HepG2 (cell line): ENCODE measurements around the gene GALNTL6.

Experiments used
- PTBP1 ChIP-seq: fragments of 200-400 bp; formaldehyde crosslinking; IDR thresholded peaks from 2 replicates; pipeline ENCODE4 v1.6.1; 2018; ENCODE audit warnings: low read length, low read depth; ENCODE audit not compliant: poor library complexity, severe bottlenecking
- TCF12 ChIP-seq, 2 experiments: fragments of 450-650 bp in 1 of 2; sonication (generic) in 1 of 2; formaldehyde crosslinking in 1 of 2; IDR thresholded peaks; 2 replicates each; pipeline versions ENCODE4 v1.6.1 to v1.8.0; 2017 to 2022; ENCODE audit warnings: antibody characterized with exemption in 1 of 2, mild to moderate bottlenecking in 1 of 2, missing genetic modification reagents in 1 of 2, moderate library complexity in 1 of 2
- TF ChIP-seq, protein P1 (sequence below): sonication (generic); formaldehyde crosslinking; IDR thresholded peaks from 2 replicates; pipeline ENCODE4 v1.5.0; 2020; ENCODE audit warnings: mild to moderate bottlenecking, missing genetic modification reagents, moderate library complexity
- TF ChIP-seq, protein P2 (sequence below): fragments of 450-650 bp; IDR thresholded peaks from 2 replicates; pipeline ENCODE4 v1.6.1; 2017; ENCODE audit warnings: mild to moderate bottlenecking
- TF ChIP-seq, protein P3 (sequence below): sonication (generic); formaldehyde crosslinking; conservative IDR thresholded peaks from 2 replicates; pipeline ENCODE4 v1.4.0; 2020; ENCODE audit warnings: missing genetic modification reagents
- TF ChIP-seq, protein P4 (sequence below): sonication (generic); formaldehyde crosslinking; IDR thresholded peaks from 2 replicates; pipeline ENCODE4 v1.5.0; 2020; ENCODE audit warnings: mild to moderate bottlenecking, missing genetic modification reagents
- TF ChIP-seq, protein P5 (sequence below): sonication (generic); formaldehyde crosslinking; IDR thresholded peaks from 2 replicates; pipeline ENCODE4 v1.5.0; 2020; ENCODE audit warnings: mild to moderate bottlenecking, low read depth, missing genetic modification reagents, borderline replicate concordance

DNA sequence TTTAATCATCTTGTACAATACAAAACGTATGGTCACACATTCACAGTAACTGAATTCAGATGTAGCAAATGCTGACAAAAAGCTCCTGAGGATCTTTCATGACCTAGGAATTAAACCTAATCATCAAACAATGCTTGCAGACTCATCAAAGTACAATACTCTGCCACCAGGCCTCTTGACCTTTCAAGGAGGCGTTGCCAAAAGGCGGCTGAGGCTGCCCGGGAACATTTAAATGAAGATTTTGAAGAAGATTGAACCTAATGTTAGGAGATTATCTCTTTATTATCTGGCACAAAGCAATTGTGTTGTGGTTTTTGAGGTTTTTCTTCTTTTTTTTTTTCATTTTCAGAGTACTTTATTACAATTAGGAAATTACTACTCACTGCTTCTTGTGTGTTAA is 340.5 kb downstream of the GALNTL6 start:
- TF ChIP-seq, protein P1, sequence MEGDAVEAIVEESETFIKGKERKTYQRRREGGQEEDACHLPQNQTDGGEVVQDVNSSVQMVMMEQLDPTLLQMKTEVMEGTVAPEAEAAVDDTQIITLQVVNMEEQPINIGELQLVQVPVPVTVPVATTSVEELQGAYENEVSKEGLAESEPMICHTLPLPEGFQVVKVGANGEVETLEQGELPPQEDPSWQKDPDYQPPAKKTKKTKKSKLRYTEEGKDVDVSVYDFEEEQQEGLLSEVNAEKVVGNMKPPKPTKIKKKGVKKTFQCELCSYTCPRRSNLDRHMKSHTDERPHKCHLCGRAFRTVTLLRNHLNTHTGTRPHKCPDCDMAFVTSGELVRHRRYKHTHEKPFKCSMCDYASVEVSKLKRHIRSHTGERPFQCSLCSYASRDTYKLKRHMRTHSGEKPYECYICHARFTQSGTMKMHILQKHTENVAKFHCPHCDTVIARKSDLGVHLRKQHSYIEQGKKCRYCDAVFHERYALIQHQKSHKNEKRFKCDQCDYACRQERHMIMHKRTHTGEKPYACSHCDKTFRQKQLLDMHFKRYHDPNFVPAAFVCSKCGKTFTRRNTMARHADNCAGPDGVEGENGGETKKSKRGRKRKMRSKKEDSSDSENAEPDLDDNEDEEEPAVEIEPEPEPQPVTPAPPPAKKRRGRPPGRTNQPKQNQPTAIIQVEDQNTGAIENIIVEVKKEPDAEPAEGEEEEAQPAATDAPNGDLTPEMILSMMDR (CRISPR knock-in tag) = no peak
- no peak for TF ChIP-seq PTBP1
- TF ChIP-seq, protein P2, sequence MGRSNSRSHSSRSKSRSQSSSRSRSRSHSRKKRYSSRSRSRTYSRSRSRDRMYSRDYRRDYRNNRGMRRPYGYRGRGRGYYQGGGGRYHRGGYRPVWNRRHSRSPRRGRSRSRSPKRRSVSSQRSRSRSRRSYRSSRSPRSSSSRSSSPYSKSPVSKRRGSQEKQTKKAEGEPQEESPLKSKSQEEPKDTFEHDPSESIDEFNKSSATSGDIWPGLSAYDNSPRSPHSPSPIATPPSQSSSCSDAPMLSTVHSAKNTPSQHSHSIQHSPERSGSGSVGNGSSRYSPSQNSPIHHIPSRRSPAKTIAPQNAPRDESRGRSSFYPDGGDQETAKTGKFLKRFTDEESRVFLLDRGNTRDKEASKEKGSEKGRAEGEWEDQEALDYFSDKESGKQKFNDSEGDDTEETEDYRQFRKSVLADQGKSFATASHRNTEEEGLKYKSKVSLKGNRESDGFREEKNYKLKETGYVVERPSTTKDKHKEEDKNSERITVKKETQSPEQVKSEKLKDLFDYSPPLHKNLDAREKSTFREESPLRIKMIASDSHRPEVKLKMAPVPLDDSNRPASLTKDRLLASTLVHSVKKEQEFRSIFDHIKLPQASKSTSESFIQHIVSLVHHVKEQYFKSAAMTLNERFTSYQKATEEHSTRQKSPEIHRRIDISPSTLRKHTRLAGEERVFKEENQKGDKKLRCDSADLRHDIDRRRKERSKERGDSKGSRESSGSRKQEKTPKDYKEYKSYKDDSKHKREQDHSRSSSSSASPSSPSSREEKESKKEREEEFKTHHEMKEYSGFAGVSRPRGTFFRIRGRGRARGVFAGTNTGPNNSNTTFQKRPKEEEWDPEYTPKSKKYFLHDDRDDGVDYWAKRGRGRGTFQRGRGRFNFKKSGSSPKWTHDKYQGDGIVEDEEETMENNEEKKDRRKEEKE = no peak
- TF ChIP-seq, protein P3, sequence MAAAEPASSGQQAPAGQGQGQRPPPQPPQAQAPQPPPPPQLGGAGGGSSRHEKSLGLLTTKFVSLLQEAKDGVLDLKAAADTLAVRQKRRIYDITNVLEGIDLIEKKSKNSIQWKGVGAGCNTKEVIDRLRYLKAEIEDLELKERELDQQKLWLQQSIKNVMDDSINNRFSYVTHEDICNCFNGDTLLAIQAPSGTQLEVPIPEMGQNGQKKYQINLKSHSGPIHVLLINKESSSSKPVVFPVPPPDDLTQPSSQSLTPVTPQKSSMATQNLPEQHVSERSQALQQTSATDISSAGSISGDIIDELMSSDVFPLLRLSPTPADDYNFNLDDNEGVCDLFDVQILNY (CRISPR knock-in tag) = no peak
- TF ChIP-seq, protein P4, sequence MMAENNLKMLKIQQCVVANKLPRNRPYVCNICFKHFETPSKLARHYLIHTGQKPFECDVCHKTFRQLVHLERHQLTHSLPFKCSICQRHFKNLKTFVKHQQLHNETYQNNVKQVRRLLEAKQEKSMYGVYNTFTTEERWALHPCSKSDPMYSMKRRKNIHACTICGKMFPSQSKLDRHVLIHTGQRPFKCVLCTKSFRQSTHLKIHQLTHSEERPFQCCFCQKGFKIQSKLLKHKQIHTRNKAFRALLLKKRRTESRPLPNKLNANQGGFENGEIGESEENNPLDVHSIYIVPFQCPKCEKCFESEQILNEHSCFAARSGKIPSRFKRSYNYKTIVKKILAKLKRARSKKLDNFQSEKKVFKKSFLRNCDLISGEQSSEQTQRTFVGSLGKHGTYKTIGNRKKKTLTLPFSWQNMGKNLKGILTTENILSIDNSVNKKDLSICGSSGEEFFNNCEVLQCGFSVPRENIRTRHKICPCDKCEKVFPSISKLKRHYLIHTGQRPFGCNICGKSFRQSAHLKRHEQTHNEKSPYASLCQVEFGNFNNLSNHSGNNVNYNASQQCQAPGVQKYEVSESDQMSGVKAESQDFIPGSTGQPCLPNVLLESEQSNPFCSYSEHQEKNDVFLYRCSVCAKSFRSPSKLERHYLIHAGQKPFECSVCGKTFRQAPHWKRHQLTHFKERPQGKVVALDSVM = no peak
- TF ChIP-seq, protein P5, sequence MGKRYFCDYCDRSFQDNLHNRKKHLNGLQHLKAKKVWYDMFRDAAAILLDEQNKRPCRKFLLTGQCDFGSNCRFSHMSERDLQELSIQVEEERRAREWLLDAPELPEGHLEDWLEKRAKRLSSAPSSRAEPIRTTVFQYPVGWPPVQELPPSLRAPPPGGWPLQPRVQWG (CRISPR knock-in tag) = no peak
- no peak for TF ChIP-seq TCF12 (IDR thresholded peaks at IDR 0.05)
- no peak for TF ChIP-seq TCF12 (CRISPR knock-in tag; IDR thresholded peaks at IDR 0.05)
